Measurements from ENCODE around the gene PROP1.
"Not testable (repeated sequence)": the region's sequence is repeated elsewhere in the genome, so short reads cannot be mapped to it uniquely, and the experiment has no call there.

Gene PROP1

GRCh38 chr5:177945601-177946283, 50.3 kb downstream of the PROP1 start:
- not testable (repeated sequence) for DNase-seq (ENCODE audit: low read depth in 1 of 2, low spot score in 1 of 2)

GRCh38 chr5:177945145-177945544, 50.9 kb downstream of the PROP1 start:
- DNase-seq (ENCODE audit: low read depth in 1 of 2, low spot score in 1 of 2), result not testable (repeated sequence)

- peak in 1 of 2 donors; percentile 13 for DNase-seq (ENCODE audit: low read depth in 1 of 2, low spot score in 1 of 2)
These were observed 52.0 kb downstream of the PROP1 start for GRCh38 chr5:177943805-177944736.

- DNase-seq (ENCODE audit: low read depth in 1 of 2, low spot score in 1 of 2), result not testable (repeated sequence)
These were observed 53.1 kb downstream of the PROP1 start for GRCh38 chr5:177942896-177943295.

All from activated CD4-positive, alpha-beta T cell treated with anti-CD3 and anti-CD28 coated beads, Interleukin-2, amount 50 U/mL, for 24 hours (primary cell).